Measurements from ENCODE around the gene C1GALT1C1L.

GRCh38 chr2:43636621-43637020, 39.6 kb downstream of the C1GALT1C1L start:
- no peak for TF ChIP-seq CTCF (IDR thresholded peaks at IDR 0.05; ENCODE audit: insufficient read depth, low read length)
- TF ChIP-seq POLR2AphosphoS5 (IDR thresholded peaks at IDR 0.05; ENCODE audit: low read depth): no peak
- no peak for TF ChIP-seq GABPA (IDR thresholded peaks at IDR 0.05; ENCODE audit: low read depth)
- TF ChIP-seq REST (IDR thresholded peaks at IDR 0.05; ENCODE audit: insufficient replicate concordance, low read depth): no peak
- TF ChIP-seq SPI1 (IDR thresholded peaks at IDR 0.05; ENCODE audit: borderline replicate concordance, low read depth): no peak
